Left lung (tissue), 10 donors: ENCODE data around the gene UBXN4. TPM values are rescaled to one million over a fixed set of nuclear protein-coding genes. Genes with fewer than 3 reads are reported as not detected.

Source experiments
- ATAC-seq: fragments of 200-7000 bp; cut with Tn5 transposase; one replicate; pipeline ENCODE4 v1.9.1; 2020; ENCODE audit warnings: moderate library complexity
- DNase-seq, 4 donors: peaks; one replicate each; pipeline ENCODE4 v3.0.0-alpha.2; 2013 to 2020
- H3K27ac ChIP-seq, 2 donors: fragments of 200-600 bp; sonication (generic) in 1 of 2; one replicate each; pipeline versions ENCODE4 v1.5.0 to v1.8.0; 2020 to 2021
- H3K27me3 ChIP-seq, 2 donors: fragments of 200-600 bp; sonication (generic) in 1 of 2; one replicate each; pipeline versions ENCODE4 v1.5.0 to v1.8.0; 2020 to 2021
- H3K36me3 ChIP-seq, 2 donors: fragments of 200-600 bp; sonication (generic) in 1 of 2; one replicate each; pipeline versions ENCODE4 v1.5.0 to v1.8.0; 2020 to 2021
- H3K4me1 ChIP-seq, 2 donors: fragments of 200-600 bp; one replicate each; pipeline ENCODE4 v1.8.0; 2021
- H3K4me3 ChIP-seq, 2 donors: fragments of 200-600 bp; sonication (generic) in 1 of 2; one replicate each; pipeline versions ENCODE4 v1.5.0 to v1.8.0; 2020 to 2021; ENCODE audit warnings: mild to moderate bottlenecking in 1 of 2
- H3K9me3 ChIP-seq, 2 donors: fragments of 200-600 bp; sonication (generic) in 1 of 2; one replicate each; pipeline versions ENCODE4 v1.5.0 to v1.8.0; 2020 to 2021
- CTCF ChIP-seq, 2 donors: fragments of 200-600 bp; sonication (generic) in 1 of 2; IDR thresholded peaks; one replicate each; pipeline versions ENCODE4 v1.5.0 to v1.8.0; 2021; ENCODE audit warnings: antibody characterized with exemption in 2 of 2
- intact Hi-C, 2 donors: fragments of 100-400 bp; cut with DNase I; formaldehyde crosslinking; loops; one replicate each; pipeline versions ENCODE4 v1.11.2 to v1.14.2; 2022
- polyA plus RNA-seq, 6 donors: library from polyadenylated mRNA; unstranded; fragments of 120-200 nt; gene quantifications; one replicate each; pipeline ENCODE4 v1.2.1, GENCODE V29; 2013; ENCODE audit not compliant: insufficient read length in 6 of 6
- total RNA-seq, 2 donors: library from RNA; stranded (reverse); fragmentation: NEBNext Ultra II Directional; extraction: Animal tissue kit (Norgen Biotek cat#: 25700); gene quantifications; one replicate each; pipeline ENCODE4 v1.2.1, GENCODE V29; 2021
- donor health status: DM: no; HTN: yes; CAD: no.
- donor health status: DM: no; HTN: no; CAD: no.

Gene UBXN4
- total and polyA plus RNA-seq, 8 donors, result 88.8 to 153 (median 136) TPM

GRCh38 chr2:135829378-135830135 lies 87.9 kb downstream of the UBXN4 start:
- Histone ChIP-seq H3K4me1 (no peaks in the 10 kb centered on the region), H3K27ac (no peak overlapping the region), H3K9me3 (no peaks in the 10 kb centered on the region), H3K27me3 (no peaks in the 10 kb centered on the region), H3K36me3 (no peaks in the 10 kb centered on the region), H3K4me3 (no peak overlapping the region)
- no peak for DNase-seq
- no peak for ATAC-seq
- no peak for TF ChIP-seq CTCF (IDR thresholded peaks at IDR 0.05)
- intact Hi-C loops, result no loop called here

- H3K27me3 ChIP-seq, result no peaks in the 10 kb centered on the region
- H3K4me1 ChIP-seq, result no peaks in the 10 kb centered on the region
- DNase-seq (no peak), ATAC-seq (no peak)
- no peaks in the 10 kb centered on the region for H3K36me3 ChIP-seq
- intact Hi-C loops, result no loop called here
- H3K4me3 ChIP-seq, result no peak overlapping the region
- H3K9me3 ChIP-seq, result no peaks in the 10 kb centered on the region
- TF ChIP-seq CTCF (IDR thresholded peaks at IDR 0.05), result no peak
- no peak overlapping the region for H3K27ac ChIP-seq
Measured at GRCh38 chr2:135831180-135831812, 89.6 kb downstream of the UBXN4 start.

- intact Hi-C loops, result no loop called here
- H3K4me3 ChIP-seq, result no peak overlapping the region
- no peak overlapping the region for H3K27ac ChIP-seq
- H3K36me3 ChIP-seq, result no peaks in the 10 kb centered on the region
- no peak for DNase-seq
- ATAC-seq, result no peak
- no peaks in the 10 kb centered on the region for H3K27me3 ChIP-seq
- TF ChIP-seq CTCF (IDR thresholded peaks at IDR 0.05), result no peak
- H3K9me3 ChIP-seq, result no peaks in the 10 kb centered on the region
- no peaks in the 10 kb centered on the region for H3K4me1 ChIP-seq
Measured at GRCh38 chr2:135832891-135833290, 91.2 kb downstream of the UBXN4 start.

Other genes starting within 250 kb of the UBXN4 start
- 1 to 10 TPM; 3.5 to 6.3 TPM for gene ZRANB3, start 210.6 kb upstream of the UBXN4 start, total RNA-seq
- 10 to 100 TPM in 3 of 6 donors, 1 to 10 TPM in 3; 8.8 to 11.2 (median 10.0) TPM for gene ZRANB3, start 210.6 kb upstream of the UBXN4 start, polyA plus RNA-seq
- 10 to 100 TPM; 22.2 to 24.7 TPM for gene R3HDM1, start 210.4 kb upstream of the UBXN4 start, total RNA-seq
- gene R3HDM1, start 210.4 kb upstream of the UBXN4 start, polyA plus RNA-seq, result 10 to 100 TPM; 36.1 to 42.2 (median 38.7) TPM
- under 1 TPM; 0.08 to 0.09 TPM for gene LCT, start 95.3 kb downstream of the UBXN4 start, total RNA-seq
- under 1 TPM; 0.07 to 0.24 (median 0.15) TPM for gene LCT, start 95.3 kb downstream of the UBXN4 start, polyA plus RNA-seq
- 10 to 100 TPM; 21.1 to 32.9 TPM for gene MCM6, start 134.6 kb downstream of the UBXN4 start, total RNA-seq
- gene MCM6, start 134.6 kb downstream of the UBXN4 start, polyA plus RNA-seq, result 10 to 100 TPM; 45.9 to 60.8 (median 53.4) TPM
- gene DARS1, start 243.8 kb downstream of the UBXN4 start, total RNA-seq, result 10 to 100 TPM; 46.9 to 56.0 TPM
- 100 to 1,000 TPM; 118 to 165 (median 141) TPM for gene DARS1, start 243.8 kb downstream of the UBXN4 start, polyA plus RNA-seq